Activated CD8-positive, alpha-beta T cell treated with anti-CD3 and anti-CD28 coated beads, Interleukin-2, amount 10 ng/mL, durations not matched to agents 7 days and 5 days (primary cell): Measurements from ENCODE around the gene TXN2. TPM values are rescaled to one million over a fixed set of nuclear protein-coding genes. Genes with fewer than 3 reads are reported as not detected.
A peak's percentile ranks its signal among the peaks of the same experiment; 100 is the strongest.

Experiments used
- ATAC-seq: fragments of 150-1000 bp; cut with Tn5 transposase; one replicate; pipeline ENCODE4 v1.10.0; 2021; ENCODE audit warnings: moderate library complexity
- CTCF ChIA-PET: fragments of 350-600 bp; sonication (Branson Sonifier 250); formaldehyde crosslinking; loops from one replicate; lab custom pipeline; 2021; ENCODE audit warnings: antibody characterized with exemption; lab: Charles Lee
- POLR2A ChIA-PET: fragments of 350-600 bp; sonication (Branson Sonifier 250); formaldehyde crosslinking; loops from one replicate; lab custom pipeline; 2021; ENCODE audit warnings: antibody characterized with exemption; lab: Charles Lee
- DNase-seq: peaks from one replicate; pipeline ENCODE4 v3.0.0-alpha.2; 2020
- H3K27ac Mint-ChIP-seq: one replicate; pipeline ENCODE4 v1.8.0; 2021; ENCODE audit warnings: mild to moderate bottlenecking, mixed read lengths
- H3K27me3 Mint-ChIP-seq: one replicate; pipeline ENCODE4 v1.8.0; 2021; ENCODE audit warnings: low read depth, mixed read lengths
- H3K36me3 Mint-ChIP-seq: one replicate; pipeline ENCODE4 v1.8.0; 2021; ENCODE audit warnings: low read depth, mixed read lengths
- H3K4me1 Mint-ChIP-seq: one replicate; pipeline ENCODE4 v1.8.0; 2021; ENCODE audit warnings: low read depth, mixed read lengths
- H3K4me3 Mint-ChIP-seq: one replicate; pipeline ENCODE4 v1.8.0; 2021; ENCODE audit warnings: mild to moderate bottlenecking, mixed read lengths
- H3K9me3 Mint-ChIP-seq: one replicate; pipeline ENCODE4 v1.8.0; 2022; ENCODE audit warnings: mixed read lengths; ENCODE audit not compliant: insufficient read depth
- total RNA-seq, 2 experiments: library from RNA; stranded (reverse); gene quantifications; one replicate each; pipeline ENCODE4 v1.2.3, GENCODE V29; 2021

The TXN2 gene
- total RNA-seq, 2 experiments from 2014 or later, result 74.1 to 78.4 TPM

GRCh38 chr22:36486619-36487384 lies 5.4 kb upstream of the TXN2 start:
- ChIA-PET CTCF (interaction anchor here (0.6 to 3.0 kb wide), 48 partner anchors 11 to 350 kb away, joined by 3 to 23 read pairs (median 5); partner anchors contain the start of genes APOL1, APOL2, EIF3D and FOXRED2), POLR2A (no interaction called here)
- H3K27me3 Mint-ChIP-seq, result no peaks in the 10 kb centered on the region
- H3K36me3 Mint-ChIP-seq, result peaks cover 23% of the 10 kb centered on the region
- ATAC-seq (no peak), DNase-seq (peak; percentile 72)
- H3K27ac Mint-ChIP-seq, result no peak overlapping the region
- H3K4me1 Mint-ChIP-seq, result peaks cover 8% of the 10 kb centered on the region
- H3K4me3 Mint-ChIP-seq, result no peak overlapping the region
- H3K9me3 Mint-ChIP-seq, result peaks cover 8% of the 10 kb centered on the region

GRCh38 chr22:36480941-36481392 lies 473 bp downstream of the TXN2 start:
- POLR2A ChIA-PET, result interaction anchor here (0.8 to 1.6 kb wide), 7 partner anchors 14 to 241 kb away, joined by 3 to 5 read pairs (median 3); partner anchors contain the start of gene APOL2
- no peak for DNase-seq
- CTCF ChIA-PET, result interaction anchor here (1.4 to 2.6 kb wide), 3 partner anchors 10 to 180 kb away, joined by 3 to 13 read pairs (median 6); no protein-coding TSS in a partner anchor
- H3K27ac Mint-ChIP-seq, result peak overlapping the region; percentile 96
- peaks cover 33% of the 10 kb centered on the region for H3K36me3 Mint-ChIP-seq
- peaks cover 22% of the 10 kb centered on the region for H3K4me1 Mint-ChIP-seq
- no peak for ATAC-seq
- no peaks in the 10 kb centered on the region for H3K27me3 Mint-ChIP-seq
- H3K9me3 Mint-ChIP-seq, result no peaks in the 10 kb centered on the region
- peak overlapping the region; percentile 97 for H3K4me3 Mint-ChIP-seq

GRCh38 chr22:36478966-36479365 lies 2.5 kb downstream of the TXN2 start:
- ATAC-seq (no peak), DNase-seq (no peak)
- POLR2A ChIA-PET, result no interaction called here
- Mint-ChIP-seq H3K4me1 (peaks cover 22% of the 10 kb centered on the region), H3K36me3 (peaks cover 49% of the 10 kb centered on the region), H3K27me3 (no peaks in the 10 kb centered on the region), H3K27ac (no peak overlapping the region), H3K9me3 (no peaks in the 10 kb centered on the region), H3K4me3 (no peak overlapping the region)
- CTCF ChIA-PET, result interaction anchor here (0.9 to 1.1 kb wide), 2 partner anchors 9 to 178 kb away, joined by 3 to 4 read pairs; no protein-coding TSS in a partner anchor

- no peak overlapping the region for H3K27ac Mint-ChIP-seq
Measured at GRCh38 chr22:36475341-36475740, 6.1 kb downstream of the TXN2 start.

GRCh38 chr22:36472689-36473088 lies 8.8 kb downstream of the TXN2 start:
- H3K27ac Mint-ChIP-seq, result peak overlapping the region; percentile 3
- peaks cover 24% of the 10 kb centered on the region for H3K4me1 Mint-ChIP-seq
- no peak for DNase-seq
- H3K27me3 Mint-ChIP-seq, result no peaks in the 10 kb centered on the region
- peaks cover 53% of the 10 kb centered on the region for H3K36me3 Mint-ChIP-seq
- ChIA-PET CTCF (interaction anchor here (5.8 kb wide), 1 partner anchor 171 kb away, joined by 60 read pairs; no protein-coding TSS in a partner anchor), POLR2A (no interaction called here)
- ATAC-seq, result no peak
- H3K4me3 Mint-ChIP-seq, result no peak overlapping the region
- no peaks in the 10 kb centered on the region for H3K9me3 Mint-ChIP-seq

More at GRCh38 chr22:36475341-36475740, 6.1 kb downstream of the TXN2 start:
- no peak for DNase-seq
- no peak overlapping the region for H3K4me3 Mint-ChIP-seq
- peaks cover 13% of the 10 kb centered on the region for H3K4me1 Mint-ChIP-seq
- ChIA-PET POLR2A (no interaction called here), CTCF (interaction anchor here (1.2 to 2.0 kb wide), 3 partner anchors 36 to 238 kb away, joined by 3 to 6 read pairs (median 3); no protein-coding TSS in a partner anchor)
- no peaks in the 10 kb centered on the region for H3K9me3 Mint-ChIP-seq
- no peak for ATAC-seq
- peaks cover 59% of the 10 kb centered on the region for H3K36me3 Mint-ChIP-seq
- no peaks in the 10 kb centered on the region for H3K27me3 Mint-ChIP-seq

GRCh38 chr22:36471341-36471821 lies 10.1 kb downstream of the TXN2 start:
- ChIA-PET POLR2A (interaction anchor here (1.1 kb wide), 2 partner anchors 80 to 83 kb away, joined by 3 read pairs; partner anchors contain the start of gene MYH9), CTCF (interaction anchor here (1.0 to 5.8 kb wide), 34 partner anchors 9 to 277 kb away, joined by 3 to 60 read pairs (median 8); partner anchors contain the start of genes FOXRED2 and TXN2)
- H3K36me3 Mint-ChIP-seq, result peaks cover 47% of the 10 kb centered on the region
- no peak for ATAC-seq
- no peaks in the 10 kb centered on the region for H3K9me3 Mint-ChIP-seq
- H3K4me3 Mint-ChIP-seq, result no peak overlapping the region
- H3K27ac Mint-ChIP-seq, result peak overlapping the region; percentile 43
- peaks cover 35% of the 10 kb centered on the region for H3K4me1 Mint-ChIP-seq
- no peak for DNase-seq
- no peaks in the 10 kb centered on the region for H3K27me3 Mint-ChIP-seq

- peaks cover 45% of the 10 kb centered on the region for H3K36me3 Mint-ChIP-seq
- ChIA-PET POLR2A (interaction anchor here (1.1 kb wide), 2 partner anchors 80 to 83 kb away, joined by 3 read pairs; partner anchors contain the start of gene MYH9), CTCF (interaction anchor here (0.8 to 5.8 kb wide), 36 partner anchors 9 to 276 kb away, joined by 3 to 60 read pairs (median 7); partner anchors contain the start of genes FOXRED2 and TXN2)
- H3K4me3 Mint-ChIP-seq, result no peak overlapping the region
- H3K27ac Mint-ChIP-seq, result no peak overlapping the region
- H3K27me3 Mint-ChIP-seq, result no peaks in the 10 kb centered on the region
- DNase-seq (no peak), ATAC-seq (no peak)
- peaks cover 39% of the 10 kb centered on the region for H3K4me1 Mint-ChIP-seq
- no peaks in the 10 kb centered on the region for H3K9me3 Mint-ChIP-seq
Measured at GRCh38 chr22:36470994-36471331, 10.5 kb downstream of the TXN2 start.

GRCh38 chr22:36470162-36470993 lies 11.1 kb downstream of the TXN2 start:
- Mint-ChIP-seq H3K27me3 (no peaks in the 10 kb centered on the region), H3K9me3 (no peaks in the 10 kb centered on the region), H3K27ac (peak overlapping the region; percentile 77), H3K36me3 (peaks cover 41% of the 10 kb centered on the region), H3K4me3 (no peak overlapping the region), H3K4me1 (peaks cover 41% of the 10 kb centered on the region)
- CTCF ChIA-PET, result interaction anchor here (0.6 to 5.8 kb wide), 49 partner anchors 8 to 276 kb away, joined by 3 to 60 read pairs (median 5); partner anchors contain the start of genes APOL2, FOXRED2 and TXN2
- DNase-seq, result peak; percentile 90
- POLR2A ChIA-PET, result interaction anchor here (0.8 to 1.4 kb wide), 5 partner anchors 79 to 142 kb away, joined by 3 read pairs; partner anchors contain the start of gene MYH9
- peak; percentile 96 for ATAC-seq

- DNase-seq (no peak), ATAC-seq (no peak)
- Mint-ChIP-seq H3K9me3 (no peaks in the 10 kb centered on the region), H3K27me3 (no peaks in the 10 kb centered on the region), H3K27ac (no peak overlapping the region), H3K36me3 (peaks cover 32% of the 10 kb centered on the region), H3K4me1 (peaks cover 41% of the 10 kb centered on the region), H3K4me3 (no peak overlapping the region)
- CTCF ChIA-PET, result interaction anchor here (0.8 to 5.8 kb wide), 8 partner anchors 14 to 248 kb away, joined by 3 to 60 read pairs (median 6); no protein-coding TSS in a partner anchor
- POLR2A ChIA-PET, result interaction anchor here (0.5 to 1.4 kb wide), 4 partner anchors 64 to 142 kb away, joined by 3 to 4 read pairs (median 3); no protein-coding TSS in a partner anchor
Measured at GRCh38 chr22:36469094-36469710, 12.2 kb downstream of the TXN2 start.

GRCh38 chr22:36467946-36468345 lies 13.5 kb downstream of the TXN2 start:
- POLR2A ChIA-PET, result interaction anchor here (1.0 kb wide), 1 partner anchor 137 kb away, joined by 3 read pairs; no protein-coding TSS in a partner anchor

More at GRCh38 chr22:36467946-36468345, 13.5 kb downstream of the TXN2 start:
- Mint-ChIP-seq H3K36me3 (peaks cover 28% of the 10 kb centered on the region), H3K27me3 (no peaks in the 10 kb centered on the region), H3K4me3 (no peak overlapping the region), H3K27ac (peak overlapping the region; percentile 46), H3K4me1 (peaks cover 41% of the 10 kb centered on the region), H3K9me3 (no peaks in the 10 kb centered on the region)
- ATAC-seq, result no peak
- CTCF ChIA-PET, result interaction anchor here (0.8 to 5.8 kb wide), 4 partner anchors 12 to 170 kb away, joined by 3 to 60 read pairs (median 4); no protein-coding TSS in a partner anchor
- DNase-seq, result no peak
